Embryonic facial prominence (tissue), 1 donor: Measurements from ENCODE around the gene KRTAP10-5.
"Not testable (repeated sequence)": the region's sequence is repeated elsewhere in the genome, so short reads cannot be mapped to it uniquely, and the experiment has no call there.

ENCODE experiments used
- DNase-seq: peaks from one replicate; pipeline ENCODE4 v3.0.0-alpha.2; 2016; ENCODE audit errors: extremely low spot score

KRTAP10-5 gene

DNA sequence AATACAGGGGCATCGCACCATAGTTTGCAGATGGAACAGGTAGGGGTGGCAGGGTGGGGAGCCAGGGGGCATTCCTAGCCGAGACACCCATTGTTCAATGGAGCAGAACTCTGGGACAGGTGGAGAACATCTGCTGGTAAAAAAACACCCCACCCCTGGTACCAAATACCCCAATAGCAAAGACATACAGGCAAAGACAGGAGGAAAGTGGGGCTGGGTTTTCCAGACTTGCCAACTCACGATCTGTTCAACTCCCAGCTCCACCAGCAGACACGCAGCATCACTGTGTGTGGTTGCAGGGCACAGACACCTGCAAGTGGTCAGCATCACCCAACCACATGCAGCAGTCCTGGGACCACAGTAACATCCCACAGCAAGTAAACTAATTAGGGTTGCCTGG is 31.1 kb upstream of the KRTAP10-5 start:
- DNase-seq: no peak

DNA sequence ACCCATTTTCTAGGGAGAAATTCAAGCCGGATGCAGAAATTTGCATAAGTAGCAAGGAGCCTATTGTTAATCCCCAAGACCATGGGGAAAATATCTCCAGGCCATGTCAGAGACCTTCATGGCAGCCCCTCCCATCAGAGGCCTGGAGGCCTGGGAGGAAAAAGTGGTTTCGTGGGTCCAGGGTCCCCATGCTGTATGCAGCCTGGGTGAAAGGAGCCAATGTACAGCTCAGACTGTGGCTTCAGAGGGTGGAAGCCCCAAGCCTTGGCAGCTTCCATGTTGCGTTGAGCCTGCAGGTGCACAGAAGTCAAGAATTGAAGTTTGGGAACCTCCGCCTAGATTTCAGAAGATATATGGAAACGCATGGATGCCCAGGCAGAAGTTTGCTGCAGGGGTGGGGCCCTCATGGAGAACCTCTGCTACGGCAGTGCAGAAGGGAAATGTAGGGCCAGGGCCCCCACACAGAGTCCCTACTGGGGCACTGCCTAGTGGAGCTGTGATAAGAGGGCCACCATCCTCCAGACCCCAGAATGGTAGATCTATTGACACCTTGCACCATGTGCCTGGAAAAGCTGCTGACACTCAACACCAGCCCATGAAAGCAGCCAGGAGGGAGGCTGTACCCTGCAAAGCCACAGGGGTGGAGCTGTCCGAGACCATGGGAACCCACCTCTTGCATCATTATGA is 29.9 kb upstream of the KRTAP10-5 start:
- not testable (repeated sequence) for DNase-seq

DNA sequence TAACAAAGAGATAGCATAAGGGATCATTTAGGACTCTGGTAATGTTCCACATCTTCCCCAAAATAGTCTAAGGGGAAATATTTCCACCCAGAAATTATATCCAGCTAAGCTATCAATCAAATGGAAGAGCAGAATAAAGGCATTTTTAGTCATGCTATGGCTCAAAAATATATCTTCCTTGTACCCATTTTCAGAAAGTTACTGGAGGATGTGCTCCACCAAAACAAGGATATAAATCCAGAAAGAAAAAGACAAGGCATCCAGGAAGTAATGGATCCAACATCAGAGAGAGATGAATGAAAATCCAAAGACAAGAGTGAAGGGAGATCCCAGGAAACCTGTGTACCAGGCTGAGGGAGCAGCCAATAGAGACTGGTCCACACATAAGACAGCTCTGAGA is 28.8 kb upstream of the KRTAP10-5 start:
- DNase-seq: no peak

DNA sequence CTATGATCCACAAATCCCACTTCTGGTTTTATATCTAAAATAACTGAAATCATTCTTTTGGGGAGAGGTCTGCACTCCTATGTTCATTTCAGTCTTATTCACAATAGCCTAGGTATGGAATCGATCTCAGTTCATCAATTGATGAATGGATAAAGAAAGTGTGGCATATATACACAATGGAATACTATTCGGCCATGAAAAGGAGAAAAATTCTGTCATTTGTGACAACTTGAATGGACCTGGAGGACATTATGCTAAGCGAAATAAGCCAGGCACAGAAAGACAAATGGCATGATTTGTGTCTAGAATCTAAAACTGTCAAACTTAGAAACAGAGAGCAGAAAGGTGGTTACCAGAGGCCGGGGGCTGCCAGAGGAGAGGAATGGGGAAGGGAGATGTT is 26.1 kb upstream of the KRTAP10-5 start:
- DNase-seq: no peak

DNA sequence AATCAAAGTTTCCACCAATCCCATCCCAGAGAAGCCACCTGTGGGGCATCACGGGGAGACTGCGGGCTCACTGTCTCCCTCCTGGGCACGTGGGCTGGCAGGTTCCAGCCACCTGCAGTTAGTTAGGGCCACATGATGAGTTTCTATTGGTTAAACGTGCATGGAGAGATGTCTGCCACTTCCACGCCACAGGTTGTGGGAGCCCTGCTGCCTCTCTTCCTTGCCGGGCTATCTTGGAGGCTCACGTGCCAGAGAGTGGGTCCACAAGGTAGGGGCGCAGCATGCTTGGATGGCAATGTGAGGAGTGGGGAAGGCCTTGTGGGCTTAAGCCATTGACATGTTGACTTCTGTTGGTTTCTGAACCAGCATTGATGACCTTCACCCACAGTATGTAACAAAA is 23.5 kb upstream of the KRTAP10-5 start:
- DNase-seq: no peak

DNA sequence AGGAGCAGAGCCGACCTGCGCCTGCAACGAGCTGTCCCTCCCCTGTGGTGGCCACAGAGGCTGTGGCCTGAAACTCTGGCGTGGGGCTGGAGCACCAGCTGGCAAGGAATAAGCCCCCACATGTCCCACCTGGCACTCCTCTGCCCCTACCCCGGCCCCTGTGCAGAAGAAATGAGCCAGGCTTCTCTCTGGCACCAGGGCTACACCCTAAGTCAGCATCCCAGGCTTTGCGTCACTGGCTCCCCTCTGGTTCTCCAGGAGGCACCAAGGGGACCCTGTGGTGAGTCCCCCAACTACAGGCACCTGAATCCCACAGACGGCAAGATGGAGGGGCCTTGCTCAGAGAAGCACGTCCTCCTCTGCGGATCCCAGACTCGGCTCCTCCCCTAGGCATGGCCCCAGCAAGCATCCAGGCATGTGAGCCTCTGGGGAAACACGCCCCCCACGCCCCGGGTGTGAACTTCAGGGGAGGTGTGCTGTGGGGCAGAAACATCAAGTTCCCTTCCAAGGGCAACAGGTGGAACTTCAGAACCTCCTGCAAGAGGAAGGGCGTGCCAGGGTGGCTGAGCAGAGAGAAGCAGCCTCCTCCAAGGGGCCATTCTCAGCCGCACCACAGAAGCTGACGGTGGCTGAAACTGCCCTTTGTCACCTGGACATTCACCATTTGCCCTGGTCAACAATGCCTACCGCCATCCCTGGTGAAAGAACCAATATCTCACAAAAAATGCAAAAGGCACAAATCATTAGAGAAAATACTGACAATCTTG is 22.9 kb upstream of the KRTAP10-5 start:
- DNase-seq: no peak

DNA sequence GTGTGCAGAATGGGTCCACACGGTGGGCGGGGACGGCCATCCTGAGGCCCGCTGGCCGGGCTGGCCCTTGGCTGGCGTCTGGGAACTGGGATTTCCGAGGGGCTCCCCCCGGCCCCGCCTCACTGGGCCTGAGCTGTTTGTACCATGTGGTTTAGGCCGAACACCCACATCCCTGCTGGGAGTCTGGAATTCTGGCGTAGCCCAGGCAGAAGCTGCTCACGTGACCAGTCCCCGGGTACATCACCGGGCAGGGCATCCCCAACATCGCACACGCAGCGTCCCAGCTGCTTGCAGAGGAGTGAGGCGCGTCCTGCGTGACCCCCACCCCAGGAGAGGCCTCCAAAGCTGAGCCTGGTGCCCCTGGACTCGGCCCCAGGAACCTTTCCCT is 22.1 kb upstream of the KRTAP10-5 start:
- DNase-seq: no peak

DNA sequence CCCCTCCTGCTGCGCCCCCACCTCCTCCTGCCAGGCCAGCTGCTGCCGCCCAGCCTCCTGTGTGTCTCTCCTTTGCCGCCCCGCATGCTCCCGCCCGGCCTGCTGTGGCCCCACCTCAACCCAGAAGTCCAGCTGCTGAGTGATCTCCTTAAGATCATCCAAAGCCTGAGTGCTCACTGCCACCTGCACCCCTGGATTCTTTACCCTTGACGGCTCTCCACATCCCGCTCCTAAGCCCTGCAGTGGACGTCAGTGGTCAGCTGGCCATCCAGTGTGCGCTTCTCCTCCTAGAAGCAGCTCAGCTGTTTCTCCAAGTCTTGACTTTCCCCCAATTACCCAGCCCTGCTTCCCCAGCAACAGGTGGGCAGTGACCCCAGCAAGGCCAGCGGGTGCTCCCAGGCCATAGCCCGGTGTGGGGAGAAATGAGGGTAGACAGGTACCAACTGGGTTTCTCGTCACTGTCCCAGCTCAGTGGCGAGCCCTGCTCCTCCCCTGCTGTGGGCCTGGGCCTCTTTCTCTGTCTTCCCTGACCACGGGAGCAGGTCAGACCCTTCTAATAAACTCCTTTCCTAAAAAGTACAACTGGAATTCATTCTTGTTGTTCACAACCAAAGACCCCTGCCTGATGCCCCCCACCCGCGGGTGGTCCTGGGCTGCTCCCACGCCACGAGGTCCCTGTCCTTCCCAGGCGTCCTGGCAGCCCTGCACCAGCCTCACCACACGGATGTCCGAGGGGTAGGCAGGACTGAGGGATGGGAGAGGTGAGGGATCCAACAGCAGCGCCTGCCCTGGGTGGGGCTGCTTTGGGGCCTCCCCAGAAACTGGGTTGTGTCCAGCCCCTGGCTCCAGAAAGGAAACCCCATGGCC is 21.4 kb upstream of the KRTAP10-5 start:
- DNase-seq: no peak

DNA sequence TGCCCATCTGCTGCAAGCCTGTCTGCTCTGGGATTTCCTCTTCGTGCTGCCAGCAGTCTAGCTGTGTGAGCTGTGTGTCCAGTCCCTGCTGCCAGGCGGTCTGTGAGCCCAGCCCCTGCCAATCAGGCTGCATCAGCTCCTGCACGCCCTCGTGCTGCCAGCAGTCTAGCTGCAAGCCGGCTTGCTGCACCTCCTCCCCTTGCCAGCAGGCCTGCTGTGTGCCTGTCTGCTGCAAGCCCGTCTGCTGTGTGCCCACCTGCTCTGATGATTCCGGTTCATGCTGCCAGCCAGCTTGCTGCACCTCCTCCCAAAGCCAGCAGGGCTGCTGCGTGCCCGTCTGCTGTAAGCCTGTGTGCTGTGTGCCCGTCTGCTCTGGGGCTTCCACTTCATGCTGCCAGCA is 20.7 kb upstream of the KRTAP10-5 start:
- DNase-seq: not testable (repeated sequence)

DNA sequence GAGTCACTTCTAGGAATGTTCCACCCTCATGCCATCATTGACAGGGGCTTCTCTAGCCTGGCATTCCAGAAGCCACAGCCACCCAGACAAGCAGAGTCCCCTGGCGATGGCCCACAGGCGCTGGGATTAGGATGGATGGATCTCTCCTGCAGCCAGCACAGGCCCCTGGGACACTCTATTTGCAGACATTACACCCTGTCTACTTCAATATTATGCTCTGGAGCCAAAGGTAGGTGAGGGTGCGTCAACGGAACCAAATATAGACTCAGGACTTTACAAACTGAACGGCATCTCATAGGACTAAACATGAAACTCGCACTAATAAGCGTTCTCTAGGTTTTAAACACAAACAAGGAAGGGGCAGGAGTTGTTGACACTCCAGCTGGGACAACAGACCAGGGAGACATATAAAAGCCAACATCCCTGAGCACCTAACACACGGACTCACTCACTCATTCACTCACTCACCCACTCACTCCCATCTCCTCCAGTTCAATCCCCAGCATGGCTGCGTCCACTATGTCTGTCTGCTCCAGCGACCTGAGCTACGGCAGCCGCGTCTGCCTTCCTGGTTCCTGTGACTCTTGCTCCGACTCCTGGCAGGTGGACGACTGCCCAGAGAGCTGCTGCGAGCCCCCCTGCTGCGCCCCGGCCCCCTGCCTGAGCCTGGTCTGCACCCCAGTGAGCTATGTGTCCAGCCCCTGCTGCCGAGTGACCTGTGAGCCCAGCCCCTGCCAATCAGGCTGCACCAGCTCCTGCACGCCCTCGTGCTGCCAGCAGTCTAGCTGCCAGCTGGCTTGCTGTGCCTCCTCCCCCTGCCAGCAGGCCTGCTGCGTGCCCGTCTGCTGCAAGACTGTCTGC is 19.9 kb upstream of the KRTAP10-5 start, which contains the start of gene KRTAP10-7:
TSS of gene KRTAP10-7 (plus strand) at position 480 of the 861 bp plus-strand sequence. CDS start at position 505, 25 bp downstream.
- not testable (repeated sequence) for DNase-seq

DNA sequence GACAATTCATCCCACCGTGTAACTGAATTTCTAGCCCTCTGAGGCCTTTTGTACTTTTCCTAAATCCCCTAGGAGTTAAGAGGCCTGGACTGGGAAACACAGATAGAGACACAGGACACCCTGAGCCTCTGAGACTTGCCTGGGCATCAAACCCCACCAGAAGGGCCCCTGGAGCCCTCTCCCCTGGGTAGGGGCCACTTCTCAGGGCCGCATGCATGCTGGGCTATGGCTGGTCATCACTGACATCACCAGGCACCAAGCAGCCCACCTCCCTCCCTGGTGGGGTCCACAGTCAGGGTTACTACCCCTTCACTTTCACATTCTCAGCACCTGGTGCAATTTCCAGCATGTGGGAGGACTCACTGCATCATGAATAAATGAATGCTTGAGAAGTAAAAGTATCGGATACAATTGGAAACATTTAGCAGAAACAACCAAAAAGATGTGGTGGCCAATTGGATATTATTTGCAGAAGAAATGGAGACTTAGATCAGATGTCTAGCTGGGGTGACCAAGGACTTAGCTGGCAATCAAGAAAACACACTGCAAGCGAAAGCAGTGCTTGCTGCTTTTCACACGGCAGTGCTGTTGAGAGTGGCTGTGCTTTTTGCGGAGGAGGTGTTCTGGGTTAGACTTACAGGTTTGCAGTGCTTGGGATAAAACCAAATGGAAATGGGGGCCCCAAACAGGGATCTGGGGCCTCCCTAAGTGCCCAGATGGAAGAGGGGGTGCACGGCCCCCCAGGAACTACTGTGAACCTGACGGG is 19.0 kb upstream of the KRTAP10-5 start:
- DNase-seq: no peak

DNA sequence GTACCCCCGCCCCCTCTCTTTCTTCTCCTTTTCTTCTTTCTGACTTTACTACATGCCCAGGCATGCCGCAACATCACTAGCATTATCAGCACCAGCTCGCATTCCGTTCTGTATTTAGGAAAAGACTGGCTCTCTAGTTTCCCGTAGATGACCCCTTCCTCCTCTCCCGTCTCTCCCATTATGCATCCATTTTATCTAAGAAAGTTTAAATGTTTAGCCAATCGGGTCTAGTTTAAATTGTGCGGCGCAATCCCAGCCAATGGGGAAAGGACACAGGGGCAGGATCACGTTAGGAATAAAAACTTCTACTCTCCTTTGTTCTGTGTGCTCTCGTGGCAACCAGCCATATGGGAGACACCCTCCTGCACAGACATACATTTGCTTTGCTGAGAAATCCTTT is 17.7 kb upstream of the KRTAP10-5 start:
- DNase-seq: no peak

DNA sequence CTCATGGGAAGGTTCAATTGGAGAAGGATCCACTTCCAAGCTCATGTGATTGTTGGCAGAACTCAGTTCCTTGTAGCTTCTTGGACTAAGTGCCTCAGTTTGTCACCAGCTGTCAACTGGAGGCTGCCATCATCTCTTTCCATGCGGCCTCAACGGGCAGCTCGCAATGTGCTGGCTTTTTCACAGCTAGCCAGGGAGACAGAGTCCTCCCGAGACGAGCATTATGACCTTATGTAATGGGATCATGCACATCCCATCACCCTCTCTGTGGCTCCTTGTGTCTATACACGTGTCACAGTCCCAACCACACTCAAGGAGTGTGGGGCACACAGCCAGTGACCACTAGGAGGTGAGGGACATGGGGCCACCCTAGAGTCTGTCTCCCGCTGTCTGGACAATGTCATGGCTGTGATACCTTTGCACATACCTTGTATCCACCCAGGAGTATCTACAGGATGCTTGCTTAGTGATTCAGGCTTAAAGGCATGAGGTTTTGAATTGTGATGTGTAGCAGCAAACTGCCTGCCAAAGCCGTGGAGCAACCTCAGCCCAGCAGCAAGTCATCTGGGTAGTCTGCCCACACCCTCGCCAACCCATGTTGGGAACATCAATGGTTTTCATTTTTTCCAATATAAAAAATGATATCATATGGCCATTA is 15.8 kb upstream of the KRTAP10-5 start:
- DNase-seq: no peak

DNA sequence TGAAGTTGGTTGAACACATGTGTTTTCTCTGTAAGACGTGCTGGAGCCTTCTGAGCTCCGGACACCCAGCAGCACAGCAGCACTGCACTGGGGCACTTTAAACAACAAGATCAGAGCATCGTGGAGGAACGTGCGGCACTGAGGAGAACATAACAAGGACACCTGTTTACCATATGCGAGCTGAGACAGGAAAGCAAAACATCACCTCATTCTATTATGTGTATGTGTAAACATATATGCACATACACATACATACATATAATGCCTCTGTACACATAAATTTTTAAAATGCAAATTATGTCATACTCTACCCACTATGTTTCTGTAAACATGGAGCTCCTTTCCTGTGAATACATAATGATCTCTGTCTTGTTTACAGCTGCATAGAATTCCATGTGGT is 15.1 kb upstream of the KRTAP10-5 start:
- DNase-seq: no peak

DNA sequence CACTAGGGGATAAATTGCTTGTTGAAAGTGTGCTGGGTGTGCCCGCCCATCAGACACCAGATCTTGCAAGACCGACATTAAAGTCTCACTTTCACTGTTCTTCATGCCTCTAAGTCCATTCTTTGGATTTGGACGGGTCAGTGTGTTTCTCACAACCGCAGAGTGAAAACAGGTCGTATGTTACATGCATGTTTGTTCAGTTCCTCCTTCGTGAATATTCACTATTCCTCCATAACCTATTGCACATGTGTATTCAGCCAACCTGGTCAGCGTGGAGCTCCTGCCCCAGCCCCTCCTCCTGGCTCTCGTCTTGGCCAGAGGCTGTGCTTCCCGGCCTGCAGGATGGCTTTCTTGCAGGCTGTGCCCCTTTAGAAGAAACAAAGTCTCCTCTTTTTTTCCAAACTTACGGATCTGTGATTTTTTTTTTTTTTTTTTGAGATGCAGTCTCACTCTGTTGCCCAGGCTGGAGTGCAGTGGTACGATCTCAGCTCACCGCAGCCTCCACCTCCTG is 14.1 kb upstream of the KRTAP10-5 start:
- no peak for DNase-seq

DNA sequence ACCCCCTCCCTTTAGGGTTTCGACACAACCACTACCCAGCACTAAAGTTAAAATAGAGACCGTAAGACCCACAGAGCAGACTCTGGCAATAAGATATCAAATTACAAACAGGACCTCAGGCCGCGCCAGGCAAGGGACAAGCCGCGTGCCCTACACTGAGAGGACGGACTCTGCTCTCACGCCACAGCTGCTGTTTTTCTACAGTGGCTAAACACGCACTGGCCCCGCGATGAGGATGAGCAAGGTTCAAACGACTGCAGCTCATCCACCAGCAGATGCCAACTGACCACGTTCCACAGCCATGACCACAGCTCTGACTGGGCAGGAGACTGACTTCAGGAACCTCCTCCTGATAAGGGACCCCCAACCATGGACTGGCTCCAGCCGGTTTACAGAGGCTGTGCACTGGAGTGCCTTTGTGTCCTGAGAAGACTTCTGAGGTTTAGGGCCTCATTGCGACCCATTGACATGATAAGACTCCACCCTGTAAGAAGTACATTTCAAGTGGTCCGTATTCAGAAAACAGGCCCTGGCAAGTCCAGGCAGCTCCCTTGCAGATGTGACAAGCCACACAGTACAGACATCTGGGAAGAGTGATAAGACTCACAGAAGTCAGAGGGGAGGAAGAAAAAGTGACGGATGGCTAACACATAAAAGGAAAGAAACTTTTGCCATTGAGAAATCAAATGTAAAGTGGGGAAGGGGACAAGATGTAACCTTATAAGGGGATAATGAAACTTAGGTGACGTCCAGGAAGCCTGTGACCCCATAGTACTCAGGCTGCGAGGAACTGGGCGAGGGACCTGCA is 13.4 kb upstream of the KRTAP10-5 start:
- DNase-seq: no peak

DNA sequence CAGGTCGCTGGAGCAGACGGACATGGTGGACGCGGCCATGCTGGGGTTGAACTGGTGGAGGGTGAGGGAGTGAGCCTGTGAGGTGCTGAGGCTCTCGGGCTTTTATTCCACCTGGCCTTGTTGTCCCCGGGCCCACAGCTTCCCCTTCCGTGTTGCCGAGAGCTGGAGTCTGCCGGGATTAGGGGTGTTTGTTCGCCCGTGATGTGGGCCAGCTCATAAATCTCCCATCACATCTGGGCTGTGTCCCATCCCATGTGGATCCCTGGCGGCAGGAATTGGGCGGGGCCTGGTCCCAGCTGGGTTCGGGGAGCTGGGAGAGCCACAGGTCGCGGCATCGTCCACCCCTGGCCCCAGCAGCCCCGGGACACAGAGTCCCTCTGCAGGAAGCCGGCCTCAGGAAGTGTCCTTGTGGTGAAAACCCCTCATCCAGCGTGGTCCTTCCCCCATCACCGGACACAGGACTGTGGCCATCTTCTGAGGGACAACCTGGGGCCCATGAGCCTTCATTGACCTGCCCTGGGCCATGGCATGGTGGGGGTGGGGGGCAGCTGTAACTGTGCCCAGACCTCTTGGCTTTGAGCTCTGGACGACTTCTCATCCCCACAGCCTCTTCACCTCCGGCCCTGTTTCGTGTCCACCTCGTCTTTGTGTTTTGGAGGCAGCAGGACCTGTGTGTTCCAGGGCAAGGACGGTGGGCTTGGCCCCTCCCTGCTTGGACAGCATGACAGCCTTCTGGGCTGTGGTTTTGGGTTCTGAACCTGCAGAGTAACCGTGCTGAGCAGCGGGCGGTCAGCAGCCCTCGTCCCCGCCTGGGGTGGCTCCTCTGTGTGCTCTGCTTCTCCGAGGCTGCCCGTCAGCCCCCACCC is 12.3 kb upstream of the KRTAP10-5 start, which contains the start of gene KRTAP10-6:
TSS of gene KRTAP10-6 (minus strand) at position 60 of the 866 bp plus-strand sequence. CDS start at position 39, 21 bp downstream.
- DNase-seq: no peak

DNA sequence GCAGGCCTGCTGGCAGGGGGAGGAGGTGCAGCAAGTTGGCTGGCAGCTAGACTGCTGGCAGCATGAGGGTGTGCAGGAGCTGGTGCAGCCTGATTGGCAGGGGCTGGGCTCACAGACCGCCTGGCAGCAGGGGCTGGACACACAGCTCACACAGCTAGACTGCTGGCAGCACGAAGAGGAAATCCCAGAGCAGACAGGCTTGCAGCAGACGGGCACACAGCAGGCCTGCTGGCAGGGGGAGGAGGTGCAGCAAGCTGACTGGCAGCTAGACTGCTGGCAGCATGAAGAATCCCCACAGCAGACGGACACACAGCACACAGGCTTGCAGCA is 11.4 kb upstream of the KRTAP10-5 start:
- DNase-seq: not testable (repeated sequence)
